Measurements from ENCODE around the gene CBFA2T2.
"Not testable (repeated sequence)": the region's sequence is repeated elsewhere in the genome, so short reads cannot be mapped to it uniquely, and the experiment has no call there.

DNA sequence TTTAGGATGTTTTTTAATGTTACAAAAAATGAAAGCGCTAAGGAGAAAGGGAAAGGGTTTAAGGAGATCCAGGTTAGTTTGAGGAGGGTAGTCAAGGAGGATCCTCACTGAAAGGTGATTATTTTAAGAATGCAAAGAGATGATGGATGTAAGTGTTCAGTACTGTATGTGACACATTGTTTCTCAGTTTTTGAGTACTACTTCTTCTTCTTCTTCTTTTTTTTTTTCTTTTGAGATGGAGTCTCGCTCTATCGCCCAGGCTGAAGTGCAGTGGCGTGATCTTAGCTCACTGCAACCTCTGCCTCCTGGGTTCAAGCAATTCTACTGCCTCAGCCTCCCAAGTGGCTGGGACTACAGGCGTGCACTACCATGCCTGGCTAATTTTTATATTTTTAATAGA, 83.4 kb downstream of the CBFA2T2 start:
- TF ChIP-seq, protein P1, sequence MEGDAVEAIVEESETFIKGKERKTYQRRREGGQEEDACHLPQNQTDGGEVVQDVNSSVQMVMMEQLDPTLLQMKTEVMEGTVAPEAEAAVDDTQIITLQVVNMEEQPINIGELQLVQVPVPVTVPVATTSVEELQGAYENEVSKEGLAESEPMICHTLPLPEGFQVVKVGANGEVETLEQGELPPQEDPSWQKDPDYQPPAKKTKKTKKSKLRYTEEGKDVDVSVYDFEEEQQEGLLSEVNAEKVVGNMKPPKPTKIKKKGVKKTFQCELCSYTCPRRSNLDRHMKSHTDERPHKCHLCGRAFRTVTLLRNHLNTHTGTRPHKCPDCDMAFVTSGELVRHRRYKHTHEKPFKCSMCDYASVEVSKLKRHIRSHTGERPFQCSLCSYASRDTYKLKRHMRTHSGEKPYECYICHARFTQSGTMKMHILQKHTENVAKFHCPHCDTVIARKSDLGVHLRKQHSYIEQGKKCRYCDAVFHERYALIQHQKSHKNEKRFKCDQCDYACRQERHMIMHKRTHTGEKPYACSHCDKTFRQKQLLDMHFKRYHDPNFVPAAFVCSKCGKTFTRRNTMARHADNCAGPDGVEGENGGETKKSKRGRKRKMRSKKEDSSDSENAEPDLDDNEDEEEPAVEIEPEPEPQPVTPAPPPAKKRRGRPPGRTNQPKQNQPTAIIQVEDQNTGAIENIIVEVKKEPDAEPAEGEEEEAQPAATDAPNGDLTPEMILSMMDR (conservative IDR thresholded peaks at IDR 0.05), result not testable (repeated sequence)
- TF ChIP-seq ZFX (IDR thresholded peaks at IDR 0.05), result not testable (repeated sequence)
